Mammary epithelial cell (primary cell): ENCODE results near the gene TREM1.

Experiments
- CTCF ChIP-seq, 2 donors: IDR thresholded peaks in 1 of 2; conservative IDR thresholded peaks in 1 of 2; 2 replicates each; pipeline ENCODE4 v1.5.1; 2011 to 2012; ENCODE audit warnings: inconsistent platforms in 2 of 2, low read length in 2 of 2, mild to moderate bottlenecking in 2 of 2, control low read depth in 1 of 2, low read depth in 1 of 2; ENCODE audit not compliant: insufficient read depth in 1 of 2; ENCODE audit errors: extremely low read depth in 1 of 2
- EZH2 ChIP-seq: IDR thresholded peaks from 2 replicates; pipeline ENCODE4 v1.6.1; 2012; ENCODE audit warnings: low read length, inconsistent platforms, borderline replicate concordance

- TF ChIP-seq CTCF (conservative IDR thresholded peaks at IDR 0.05 in 1 of 2, IDR thresholded peaks at IDR 0.05 in 1 of 2; ENCODE audit: extremely low read depth in 1 of 2, insufficient read depth in 1 of 2, low read depth in 1 of 2, low read length in 2 of 2) = peak; percentile 33 to 54
- no peak for TF ChIP-seq EZH2
These were observed 7.6 kb downstream of the TREM1 start for GRCh38 chr6:41278699-41279405.
